ENCODE data around the gene BCL2. TPM values are rescaled to one million over a fixed set of nuclear protein-coding genes. Genes with fewer than 3 reads are reported as not detected.

BCL2 gene
- total RNA-seq, 1 experiment from 2014 or later = 2.5 TPM

GRCh38 chr18:63158676-63159291 lies 160.8 kb downstream of the BCL2 start:
- ChIA-PET CTCF (no interaction called here), RAD21 (ENCODE audit: low non-redundant PET in 1 of 2, low total read pairs in 2 of 2, uncharacterized antibody in 2 of 2, unreplicated experiment in 2 of 2) (no interaction called here), POLR2A (no interaction called here)
- no peak overlapping the region for H3K4me3 ChIP-seq (replicated peaks in 1 of 2; ENCODE audit: low read depth in 1 of 2, low read length in 2 of 2)
- TF ChIP-seq ELF1 (IDR thresholded peaks at IDR 0.05; ENCODE audit: borderline replicate concordance, low read depth) (no peak), MAX (IDR thresholded peaks at IDR 0.05) (no peak), POLR2A (IDR thresholded peaks at IDR 0.05; ENCODE audit: borderline replicate concordance, extremely low read depth, insufficient read depth, insufficient read length) (no peak), ZNF274 (IDR thresholded peaks at IDR 0.05; ENCODE audit: low read depth, low read length) (no peak), TCF7L2 (IDR thresholded peaks at IDR 0.05; ENCODE audit: borderline replicate concordance, extremely low read depth, insufficient read depth, insufficient read length) (no peak), POLR2AphosphoS5 (IDR thresholded peaks at IDR 0.05; ENCODE audit: low read depth, low read length) (no peak)
- DNase-seq (ENCODE audit: low read depth, low spot score) (no peak), ATAC-seq (no peak)
- H3K4me1 ChIP-seq (ENCODE audit: control insufficient read depth in 1 of 2, insufficient read depth in 2 of 2, low read length in 2 of 2) = peaks cover 5 to 23% of the 10 kb centered on the region in 2 experiments; a peak in 3 of 4 replicates
- no peaks in the 10 kb centered on the region for H3K79me2 ChIP-seq (ENCODE audit: insufficient read depth, low read length)
- intact Hi-C loops (cut with micrococcal nuclease) = no loop called here
- H3K27me3 ChIP-seq (ENCODE audit: insufficient read depth, low read length) = 0 out of 2 replicates have a peak, but pooled peaks cover 6% of the 10 kb centered on the region
- H3K27ac ChIP-seq (ENCODE audit: low read depth, low read length) = no peak overlapping the region
- no peaks in the 10 kb centered on the region for H4K20me1 ChIP-seq (ENCODE audit: insufficient read depth)
- no peak overlapping the region for H3K4me2 ChIP-seq (ENCODE audit: low read length)
- no peaks in the 10 kb centered on the region for H3K36me3 ChIP-seq (ENCODE audit: control insufficient read depth in 1 of 2, insufficient read depth in 2 of 2, low read length in 2 of 2)
- H2AFZ ChIP-seq (ENCODE audit: low read depth, low read length, poor library complexity, severe bottlenecking) = no peak overlapping the region
- no peaks in the 10 kb centered on the region for H3K9me3 ChIP-seq (ENCODE audit: control insufficient read depth in 1 of 2, insufficient read depth in 1 of 2, low read depth in 1 of 2, low read length in 2 of 2)
- H3K9ac ChIP-seq (ENCODE audit: low read length) = no peak overlapping the region
- BruUV-seq (replicated peaks) = no TSS peak
- no peaks in the 10 kb centered on the region for H3K9me2 ChIP-seq (ENCODE audit: insufficient read depth)

DNA sequence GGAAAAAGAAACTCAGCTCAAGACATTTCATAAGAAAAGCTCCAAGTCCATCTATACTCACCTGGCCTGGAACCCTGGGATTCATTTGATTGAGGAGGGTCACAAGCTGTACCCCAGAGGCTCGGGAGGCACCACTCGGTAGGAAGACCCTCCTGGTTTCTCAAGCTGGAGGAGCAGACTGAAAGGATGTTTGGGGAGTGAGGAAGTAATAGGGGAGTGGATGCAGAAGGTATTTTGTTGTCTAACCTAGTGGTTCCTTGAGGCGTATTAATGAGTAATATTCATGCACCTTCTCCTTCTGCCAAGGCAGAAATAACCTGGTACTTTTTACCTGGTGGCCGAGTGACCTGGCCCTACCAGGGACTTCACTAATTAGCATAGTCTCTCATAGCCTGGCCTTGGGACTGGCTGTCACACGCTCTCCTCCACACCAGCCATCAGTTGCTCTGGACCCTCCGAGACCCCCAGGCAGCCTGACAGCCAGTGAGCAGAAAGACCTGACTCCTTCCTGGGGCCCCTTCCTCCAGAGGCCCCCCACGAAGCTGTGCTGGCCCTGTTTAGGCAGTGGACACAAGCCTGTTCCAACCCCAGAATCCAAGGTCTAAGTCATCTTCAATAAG lies 161.4 kb downstream of the BCL2 start:
- ATAC-seq (no peak), DNase-seq (ENCODE audit: low read depth, low spot score) (no peak)
- CTCF ChIA-PET = no interaction called here
- no peak overlapping the region for H3K4me3 ChIP-seq (replicated peaks in 1 of 2; ENCODE audit: low read depth in 1 of 2, low read length in 2 of 2)
- H3K27me3 ChIP-seq (ENCODE audit: insufficient read depth, low read length) = 0 out of 2 replicates have a peak, but pooled peaks cover 6% of the 10 kb centered on the region
- no peak overlapping the region for H3K9ac ChIP-seq (ENCODE audit: low read length)
- no peaks in the 10 kb centered on the region for H3K9me3 ChIP-seq (ENCODE audit: control insufficient read depth in 1 of 2, insufficient read depth in 1 of 2, low read depth in 1 of 2, low read length in 2 of 2)
- H3K4me2 ChIP-seq (ENCODE audit: low read length) = no peak overlapping the region
- peaks cover 5 to 23% of the 10 kb centered on the region in 2 experiments; a peak in 3 of 4 replicates for H3K4me1 ChIP-seq (ENCODE audit: control insufficient read depth in 1 of 2, insufficient read depth in 2 of 2, low read length in 2 of 2)
- no peak overlapping the region for H3K27ac ChIP-seq (ENCODE audit: low read depth, low read length)
- no peaks in the 10 kb centered on the region for H3K79me2 ChIP-seq (ENCODE audit: insufficient read depth, low read length)
- H4K20me1 ChIP-seq (ENCODE audit: insufficient read depth) = no peaks in the 10 kb centered on the region
- no peaks in the 10 kb centered on the region for H3K36me3 ChIP-seq (ENCODE audit: control insufficient read depth in 1 of 2, insufficient read depth in 2 of 2, low read length in 2 of 2)
- no TSS peak for BruUV-seq (replicated peaks)
- intact Hi-C loops (cut with micrococcal nuclease) = no loop called here
- no peaks in the 10 kb centered on the region for H3K9me2 ChIP-seq (ENCODE audit: insufficient read depth)
- POLR2A ChIA-PET = no interaction called here
- H2AFZ ChIP-seq (ENCODE audit: low read depth, low read length, poor library complexity, severe bottlenecking) = no peak overlapping the region
- RAD21 ChIA-PET (ENCODE audit: low non-redundant PET in 1 of 2, low total read pairs in 2 of 2, uncharacterized antibody in 2 of 2, unreplicated experiment in 2 of 2) = no interaction called here
- TF ChIP-seq ELF1 (IDR thresholded peaks at IDR 0.05; ENCODE audit: borderline replicate concordance, low read depth) (no peak), RAD21 (IDR thresholded peaks at IDR 0.05; ENCODE audit: low read depth) (no peak), REST (IDR thresholded peaks at IDR 0.05; ENCODE audit: low read depth) (no peak), POLR2AphosphoS5 (IDR thresholded peaks at IDR 0.05; ENCODE audit: low read depth, low read length) (no peak), JUND (IDR thresholded peaks at IDR 0.05) (no peak), CBX3 (IDR thresholded peaks at IDR 0.05; ENCODE audit: low read depth) (no peak), ATF3 (IDR thresholded peaks at IDR 0.05) (no peak), EZH2phosphoT487 (IDR thresholded peaks at IDR 0.05; ENCODE audit: borderline replicate concordance) (no peak), TCF7L2 (IDR thresholded peaks at IDR 0.05; ENCODE audit: borderline replicate concordance, extremely low read depth, insufficient read depth, insufficient read length) (no peak)
- TF ChIP-seq, protein P1, sequence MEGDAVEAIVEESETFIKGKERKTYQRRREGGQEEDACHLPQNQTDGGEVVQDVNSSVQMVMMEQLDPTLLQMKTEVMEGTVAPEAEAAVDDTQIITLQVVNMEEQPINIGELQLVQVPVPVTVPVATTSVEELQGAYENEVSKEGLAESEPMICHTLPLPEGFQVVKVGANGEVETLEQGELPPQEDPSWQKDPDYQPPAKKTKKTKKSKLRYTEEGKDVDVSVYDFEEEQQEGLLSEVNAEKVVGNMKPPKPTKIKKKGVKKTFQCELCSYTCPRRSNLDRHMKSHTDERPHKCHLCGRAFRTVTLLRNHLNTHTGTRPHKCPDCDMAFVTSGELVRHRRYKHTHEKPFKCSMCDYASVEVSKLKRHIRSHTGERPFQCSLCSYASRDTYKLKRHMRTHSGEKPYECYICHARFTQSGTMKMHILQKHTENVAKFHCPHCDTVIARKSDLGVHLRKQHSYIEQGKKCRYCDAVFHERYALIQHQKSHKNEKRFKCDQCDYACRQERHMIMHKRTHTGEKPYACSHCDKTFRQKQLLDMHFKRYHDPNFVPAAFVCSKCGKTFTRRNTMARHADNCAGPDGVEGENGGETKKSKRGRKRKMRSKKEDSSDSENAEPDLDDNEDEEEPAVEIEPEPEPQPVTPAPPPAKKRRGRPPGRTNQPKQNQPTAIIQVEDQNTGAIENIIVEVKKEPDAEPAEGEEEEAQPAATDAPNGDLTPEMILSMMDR (IDR thresholded peaks at IDR 0.05 in 2 of 3, conservative IDR thresholded peaks at IDR 0.05 in 1 of 3; ENCODE audit: borderline replicate concordance in 1 of 3, insufficient read depth in 1 of 3, low read depth in 2 of 3, low read length in 2 of 3) = no peak
